NCI-H2107 treated with DMSO at 0.1 percent for 48 hours (cell line): ENCODE data around the gene FKBP4.

Experiments used
- DNase-seq: peaks from one replicate; lab custom pipeline; 2025; ENCODE audit not compliant: unreplicated experiment; lab: John Stamatoyannopoulos, UW

FKBP4 gene

GRCh38 chr12:2844786-2845185 lies 50.0 kb downstream of the FKBP4 start:
- DNase-seq: no peak

- no peak for DNase-seq
Measured at GRCh38 chr12:2845280-2845679, 50.5 kb downstream of the FKBP4 start.

DNA sequence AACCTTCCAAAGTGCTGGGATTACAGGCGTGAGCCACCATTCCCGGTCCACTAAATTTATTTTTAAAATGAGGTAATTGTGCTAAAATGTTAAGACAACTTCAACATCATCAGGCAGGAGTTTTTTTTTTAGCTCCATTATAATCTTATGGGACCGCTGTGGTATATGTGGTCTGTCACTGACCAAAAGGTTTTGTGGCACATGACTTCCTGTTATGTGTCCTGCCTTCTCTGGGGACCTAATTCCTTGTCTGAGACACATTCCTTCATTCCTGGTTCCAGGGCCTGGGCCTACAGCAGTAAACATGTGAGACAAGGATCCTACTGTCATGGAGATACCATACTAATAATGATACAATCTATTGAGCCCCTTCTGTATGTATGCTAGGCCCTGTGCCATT lies 57.2 kb downstream of the FKBP4 start:
- DNase-seq: no peak

- peak; percentile 33 for DNase-seq
Measured at GRCh38 chr12:2853626-2854025, 58.9 kb downstream of the FKBP4 start.
